Ovary (tissue), 9 donors: ENCODE measurements around the gene MKLN1. TPM values are rescaled to one million over a fixed set of nuclear protein-coding genes. Genes with fewer than 3 reads are reported as not detected.

ENCODE experiments used
- DNase-seq, 5 donors: peaks; one replicate each; pipeline ENCODE4 v3.0.0-alpha.2; 2019 to 2020
- H3K27ac ChIP-seq, 2 donors: fragments of 200-600 bp; one replicate each; pipeline versions ENCODE4 v1.5.1 to v1.8.0; 2019 to 2022
- H3K27me3 ChIP-seq: fragments of 200-600 bp; one replicate; pipeline ENCODE4 v1.8.0; 2022
- H3K36me3 ChIP-seq: fragments of 200-600 bp; sonication (generic); one replicate; pipeline ENCODE4 v1.5.1; 2019
- H3K4me1 ChIP-seq: one replicate; pipeline ENCODE4 v1.8.1; 2013; ENCODE audit warnings: mild to moderate bottlenecking, moderate library complexity; ENCODE audit not compliant: insufficient read depth
- H3K4me3 ChIP-seq: fragments of 200-600 bp; sonication (generic); one replicate; pipeline ENCODE4 v1.5.1; 2017
- H3K9me3 ChIP-seq, 2 donors: fragments of 200-600 bp in 1 of 2; sonication (generic) in 1 of 2; one replicate each; pipeline versions ENCODE4 v1.5.1 to v1.8.1; 2013 to 2019; ENCODE audit warnings: mild to moderate bottlenecking in 1 of 2, moderate library complexity in 1 of 2
- EP300 ChIP-seq: sonication (generic); formaldehyde crosslinking; IDR thresholded peaks from one replicate; pipeline ENCODE4 v1.6.1; 2017; ENCODE audit warnings: antibody characterized with exemption
- POLR2A ChIP-seq: fragments of 450-650 bp; IDR thresholded peaks from one replicate; pipeline ENCODE4 v1.6.1; 2017; ENCODE audit warnings: antibody characterized with exemption, mild to moderate bottlenecking, moderate library complexity
- WGBS, 3 donors: extraction: QIAGEN DNeasy Blood & Tissue Kit in 1 of 3; methylation state at CpG; one replicate each; pipeline versions ENCODE4 v1.1.5 to v1.1.7; 2013 to 2017; 5-methylcytosine and 5-hydroxymethylcytosine counted together
- intact Hi-C, 4 donors: fragments of 100-400 bp; cut with DNase I; formaldehyde crosslinking; loops; one replicate each; pipeline versions ENCODE4 v1.11.0 to v1.15.1; 2022 to 2023
- polyA plus RNA-seq, 2 donors: library from polyadenylated mRNA; stranded (reverse); fragments of 200-250 nt in 1 of 2; fragments of 350-450 nt in 1 of 2; fragmentation: Illumina TruSeq in 1 of 2; extraction: RNeasy Lipid Tissue Mini Kit (QIAGEN cat#74804) in 1 of 2; gene quantifications; one replicate each; pipeline ENCODE4 v1.2.3, GENCODE V29; 2013 to 2014
- total RNA-seq, 7 donors: library from RNA; depleted of rRNA in 2 of 7; stranded (reverse); fragments of >200 nt in 2 of 7; fragmentation: NEBNext Ultra II Directional in 3 of 7; extraction: Animal tissue kit (Norgen Biotek cat#: 25700) in 3 of 7; gene quantifications; one replicate each; pipeline versions ENCODE4 v1.1.0 to v1.2.4, GENCODE V29; 2016 to 2023
- TF ChIP-seq, protein P1 (sequence below), 3 donors: fragments of 450-650 bp in 2 of 3; fragments of 200-600 bp in 1 of 3; IDR thresholded peaks; one replicate each; pipeline versions ENCODE4 v1.5.1 to v1.8.0; 2016 to 2022; ENCODE audit warnings: antibody characterized with exemption in 3 of 3, mild to moderate bottlenecking in 1 of 3
- donor health status: DM: no; HTN: no; CAD: no; lungs with moderate emphysema.
- donor health status: DM: no; HTN: no; CAD: no.
- donor health status: Bipolar disorder and iron deficiency.
- donor health status: DM: yes; HTN: yes; CAD: no.
- donor health status: DM: no; HTN: no; CAD: no.
- donor health status: DM: yes; HTN: yes; CAD: no.

MKLN1 gene
- total and polyA plus RNA-seq, 9 donors: 12.7 to 87.1 (median 53.8) TPM

DNA sequence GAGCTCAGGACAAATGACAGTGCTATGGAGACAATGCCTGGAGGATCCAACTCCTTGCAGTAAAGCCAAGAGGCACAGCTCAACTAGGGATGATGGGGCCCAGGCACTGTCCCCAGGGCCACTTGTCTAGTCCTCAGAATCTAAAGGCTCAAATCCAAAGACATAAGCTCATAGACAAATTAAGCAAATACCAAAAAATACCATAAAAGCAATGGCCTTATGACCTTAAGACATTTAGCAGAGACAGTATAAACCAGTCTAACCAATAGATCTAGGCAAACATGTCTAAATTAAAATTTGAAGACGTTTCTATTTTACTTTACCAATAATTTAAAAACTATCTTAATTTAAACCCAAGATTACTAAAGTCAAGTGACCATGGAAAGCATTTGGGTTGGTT, 14.8 kb upstream of the MKLN1 start:
- Histone ChIP-seq H3K9me3 (no peaks in the 10 kb centered on the region), H3K27me3 (no peaks in the 10 kb centered on the region), H3K36me3 (no peaks in the 10 kb centered on the region), H3K27ac (no peak overlapping the region), H3K4me3 (no peak overlapping the region), H3K4me1 (no peaks in the 10 kb centered on the region)
- DNase-seq: no peak
- 49 to 69% (median 54%) methylated on average over 1 of the region's 1 CpG for WGBS, 3 donors
- intact Hi-C loops: no loop called here
- no peak for TF ChIP-seq EP300
- no peak for TF ChIP-seq POLR2A
- TF ChIP-seq, protein P1, sequence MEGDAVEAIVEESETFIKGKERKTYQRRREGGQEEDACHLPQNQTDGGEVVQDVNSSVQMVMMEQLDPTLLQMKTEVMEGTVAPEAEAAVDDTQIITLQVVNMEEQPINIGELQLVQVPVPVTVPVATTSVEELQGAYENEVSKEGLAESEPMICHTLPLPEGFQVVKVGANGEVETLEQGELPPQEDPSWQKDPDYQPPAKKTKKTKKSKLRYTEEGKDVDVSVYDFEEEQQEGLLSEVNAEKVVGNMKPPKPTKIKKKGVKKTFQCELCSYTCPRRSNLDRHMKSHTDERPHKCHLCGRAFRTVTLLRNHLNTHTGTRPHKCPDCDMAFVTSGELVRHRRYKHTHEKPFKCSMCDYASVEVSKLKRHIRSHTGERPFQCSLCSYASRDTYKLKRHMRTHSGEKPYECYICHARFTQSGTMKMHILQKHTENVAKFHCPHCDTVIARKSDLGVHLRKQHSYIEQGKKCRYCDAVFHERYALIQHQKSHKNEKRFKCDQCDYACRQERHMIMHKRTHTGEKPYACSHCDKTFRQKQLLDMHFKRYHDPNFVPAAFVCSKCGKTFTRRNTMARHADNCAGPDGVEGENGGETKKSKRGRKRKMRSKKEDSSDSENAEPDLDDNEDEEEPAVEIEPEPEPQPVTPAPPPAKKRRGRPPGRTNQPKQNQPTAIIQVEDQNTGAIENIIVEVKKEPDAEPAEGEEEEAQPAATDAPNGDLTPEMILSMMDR (IDR thresholded peaks at IDR 0.05): no peak

DNA sequence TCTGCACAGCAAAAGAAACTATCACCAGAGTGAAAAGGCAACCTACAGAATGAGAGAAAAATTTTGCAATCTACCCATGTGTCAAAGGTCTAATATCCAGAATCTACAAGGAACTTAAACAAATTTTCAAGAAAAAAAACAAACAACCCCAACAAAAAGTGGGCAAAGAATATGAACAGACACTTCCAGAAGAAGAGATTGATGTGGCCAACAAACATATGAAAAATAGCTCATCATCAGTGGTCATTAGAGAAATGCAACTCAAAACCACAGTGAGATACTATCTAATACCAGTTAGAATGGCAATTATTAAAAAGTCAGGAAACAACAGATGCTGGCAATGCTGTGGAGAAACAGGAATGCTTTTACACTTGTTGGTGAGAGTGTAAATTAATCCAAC, 7.1 kb upstream of the MKLN1 start:
- H3K4me3 ChIP-seq: no peak overlapping the region
- H3K27me3 ChIP-seq: no peaks in the 10 kb centered on the region
- no peaks in the 10 kb centered on the region for H3K4me1 ChIP-seq
- TF ChIP-seq POLR2A (no peak), EP300 (no peak)
- TF ChIP-seq, protein P1 (IDR thresholded peaks at IDR 0.05): no peak
- intact Hi-C loops: no loop called here
- H3K27ac ChIP-seq: no peak overlapping the region
- no peaks in the 10 kb centered on the region for H3K9me3 ChIP-seq
- H3K36me3 ChIP-seq: no peaks in the 10 kb centered on the region
- DNase-seq: no peak

DNA sequence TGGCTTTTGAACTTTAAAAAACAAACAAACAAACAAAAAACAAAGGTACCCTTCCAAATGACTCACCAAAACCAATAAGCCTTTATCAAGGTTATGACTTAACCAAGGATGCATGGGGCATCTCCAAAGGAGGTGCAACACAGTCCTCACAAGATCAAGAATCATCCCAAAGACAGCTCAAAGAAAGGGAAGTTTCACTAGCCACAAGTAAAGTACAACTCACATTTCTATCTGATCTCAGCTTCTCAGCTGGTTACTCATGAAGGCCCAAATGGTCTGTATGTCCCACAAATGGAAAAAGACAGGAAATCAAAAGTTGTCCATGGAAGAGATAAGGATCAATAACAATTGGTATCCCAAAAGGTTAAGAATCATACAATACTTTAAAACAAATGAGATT, 6.0 kb upstream of the MKLN1 start:
- Histone ChIP-seq H3K4me3 (no peak overlapping the region), H3K27ac (no peak overlapping the region), H3K36me3 (no peaks in the 10 kb centered on the region), H3K9me3 (no peaks in the 10 kb centered on the region), H3K27me3 (no peaks in the 10 kb centered on the region), H3K4me1 (peaks cover under 1% of the 10 kb centered on the region)
- no peak for DNase-seq
- intact Hi-C loops: no loop called here
- TF ChIP-seq EP300 (no peak), POLR2A (no peak)
- TF ChIP-seq, protein P1 (IDR thresholded peaks at IDR 0.05): no peak

DNA sequence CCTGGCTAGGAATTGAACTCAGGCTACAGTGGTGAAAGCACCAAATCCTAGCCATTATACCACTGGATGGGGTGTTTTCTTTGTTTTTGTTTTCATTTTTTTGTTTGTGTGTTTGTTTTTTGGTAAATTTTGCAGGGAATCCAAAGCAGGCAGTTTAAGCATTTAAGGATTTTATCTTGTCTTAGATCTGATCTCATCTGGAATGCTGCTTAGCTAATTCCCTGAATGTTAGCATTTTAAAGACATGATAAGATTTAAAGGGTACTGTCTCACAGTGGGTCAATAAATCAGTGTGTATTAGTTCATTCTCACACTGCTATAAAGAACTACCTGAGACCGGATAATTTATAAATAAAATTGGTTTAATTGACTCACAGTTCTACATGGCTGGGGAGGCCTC, 5.6 kb upstream of the MKLN1 start:
- no peaks in the 10 kb centered on the region for H3K9me3 ChIP-seq
- H3K36me3 ChIP-seq: no peaks in the 10 kb centered on the region
- intact Hi-C loops: no loop called here
- 90 to 98% (median 97%) methylated on average over 1 of the region's 1 CpG for WGBS, 3 donors
- no peaks in the 10 kb centered on the region for H3K27me3 ChIP-seq
- H3K4me3 ChIP-seq: no peak overlapping the region
- DNase-seq: no peak
- no peak for TF ChIP-seq EP300
- TF ChIP-seq POLR2A: no peak
- TF ChIP-seq, protein P1 (IDR thresholded peaks at IDR 0.05): no peak
- peaks cover 3% of the 10 kb centered on the region for H3K4me1 ChIP-seq
- no peak overlapping the region for H3K27ac ChIP-seq

DNA sequence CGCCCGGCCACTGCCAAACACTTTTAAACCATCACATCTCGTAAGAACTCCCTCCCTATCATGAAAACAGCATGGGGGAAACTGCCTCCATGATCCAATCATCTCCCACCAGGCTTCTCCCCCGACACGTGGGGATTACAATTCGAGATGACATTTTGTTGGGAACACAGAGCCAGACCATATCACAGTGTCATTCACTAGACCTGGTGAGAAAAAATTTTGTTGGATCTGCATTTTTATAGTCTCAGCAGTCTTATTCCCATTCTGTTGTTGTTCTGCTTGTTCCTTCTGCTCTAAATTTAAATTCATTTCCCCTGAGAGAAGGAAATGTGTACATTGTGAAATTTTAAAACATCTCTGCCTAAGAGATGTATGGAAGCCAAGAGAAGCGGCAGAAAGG, 4.8 kb upstream of the MKLN1 start:
- no peaks in the 10 kb centered on the region for H3K9me3 ChIP-seq
- H3K27me3 ChIP-seq: no peaks in the 10 kb centered on the region
- H3K4me3 ChIP-seq: no peak overlapping the region
- H3K4me1 ChIP-seq: peaks cover 3% of the 10 kb centered on the region
- WGBS, 3 donors: 88 to 93% (median 90%) methylated on average over 7 of the region's 7 CpGs
- TF ChIP-seq EP300: no peak
- TF ChIP-seq, protein P1 (IDR thresholded peaks at IDR 0.05): no peak
- TF ChIP-seq POLR2A: no peak
- no peak for DNase-seq
- intact Hi-C loops: no loop called here
- H3K36me3 ChIP-seq: no peaks in the 10 kb centered on the region
- H3K27ac ChIP-seq: no peak overlapping the region
